Central memory CD8-positive, alpha-beta T cell (primary cell): ENCODE data around the gene ADAM19.

Experiments
- ATAC-seq: fragments of 150-1000 bp; cut with Tn5 transposase; replicated peaks from 2 replicates; pipeline ENCODE4 v1.10.0; 2022; ENCODE audit warnings: mild to moderate bottlenecking, moderate FRiP score, moderate number of reproducible peaks; ENCODE audit not compliant: poor library complexity, severe bottlenecking; ENCODE audit errors: extremely low read depth
- DNase-seq, 2 donors: peaks; one replicate each; pipeline ENCODE4 v3.0.0; 2021; ENCODE audit warnings: low spot score in 2 of 2
- H3K27ac Mint-ChIP-seq: one replicate; pipeline ENCODE4 v1.8.0; 2022; ENCODE audit warnings: low read depth, mild to moderate bottlenecking, moderate library complexity, mixed read lengths
- H3K27me3 Mint-ChIP-seq: one replicate; pipeline ENCODE4 v1.8.0; 2022; ENCODE audit warnings: mixed read lengths
- H3K36me3 Mint-ChIP-seq: one replicate; pipeline ENCODE4 v1.8.0; 2022; ENCODE audit warnings: mild to moderate bottlenecking, moderate library complexity, mixed read lengths; ENCODE audit not compliant: insufficient read depth
- H3K4me1 Mint-ChIP-seq: one replicate; pipeline ENCODE4 v1.8.0; 2022; ENCODE audit warnings: mixed read lengths
- H3K4me3 Mint-ChIP-seq: one replicate; pipeline ENCODE4 v1.8.0; 2022; ENCODE audit warnings: mild to moderate bottlenecking, moderate library complexity, mixed read lengths
- H3K9me3 Mint-ChIP-seq: one replicate; pipeline ENCODE4 v1.8.0; 2022; ENCODE audit warnings: mixed read lengths

The ADAM19 gene

GRCh38 chr5:157607371-157608161, 32.0 kb upstream of the ADAM19 start:
- ATAC-seq (peak; percentile 65), DNase-seq (peak in 1 of 2 donors; percentile 27)
- Mint-ChIP-seq H3K4me3 (peak overlapping the region; percentile 31), H3K27me3 (no peaks in the 10 kb centered on the region), H3K9me3 (no peaks in the 10 kb centered on the region), H3K27ac (peak overlapping the region; percentile 78), H3K4me1 (peaks cover 39% of the 10 kb centered on the region), H3K36me3 (peaks cover 3% of the 10 kb centered on the region)

GRCh38 chr5:157606046-157606445, 30.5 kb upstream of the ADAM19 start:
- Mint-ChIP-seq H3K27ac (no peak overlapping the region), H3K9me3 (no peaks in the 10 kb centered on the region), H3K4me3 (no peak overlapping the region), H3K36me3 (peaks cover 3% of the 10 kb centered on the region), H3K27me3 (no peaks in the 10 kb centered on the region), H3K4me1 (peaks cover 40% of the 10 kb centered on the region)
- DNase-seq (no peak), ATAC-seq (no peak)

- Mint-ChIP-seq H3K4me1 (peaks cover 32% of the 10 kb centered on the region), H3K36me3 (peaks cover 3% of the 10 kb centered on the region), H3K27ac (peak overlapping the region; percentile 78), H3K4me3 (peak overlapping the region; percentile 56), H3K9me3 (no peaks in the 10 kb centered on the region), H3K27me3 (no peaks in the 10 kb centered on the region)
- DNase-seq (peak in 1 of 2 donors; percentile 22), ATAC-seq (peak; percentile 82)
These were observed 28.0 kb upstream of the ADAM19 start for GRCh38 chr5:157603333-157604190.

DNA sequence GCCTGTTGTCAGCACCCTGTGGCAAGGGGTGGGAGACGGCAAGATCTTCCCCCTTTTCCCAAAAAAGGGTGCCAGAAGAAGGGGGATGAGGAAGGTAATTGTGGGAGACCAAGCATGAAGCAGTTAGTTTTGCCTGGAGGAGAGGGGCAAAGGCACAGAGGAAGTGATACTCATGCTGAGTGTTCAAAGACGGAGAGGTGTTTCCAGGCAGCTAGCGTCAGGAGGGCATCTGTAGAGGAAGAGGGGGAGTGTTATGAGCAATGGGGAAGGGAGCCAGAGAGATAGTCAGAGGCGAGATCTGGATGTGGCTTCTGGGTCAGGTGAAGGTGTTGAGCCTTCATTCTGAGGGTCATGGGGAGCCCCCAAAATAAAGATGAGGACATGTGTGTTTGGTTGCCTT, 26.9 kb upstream of the ADAM19 start:
- ATAC-seq (no peak), DNase-seq (no peak)
- no peaks in the 10 kb centered on the region for H3K9me3 Mint-ChIP-seq
- H3K36me3 Mint-ChIP-seq, result peaks cover 3% of the 10 kb centered on the region
- H3K4me3 Mint-ChIP-seq, result peak overlapping the region; percentile 5
- H3K4me1 Mint-ChIP-seq, result peaks cover 26% of the 10 kb centered on the region
- peak overlapping the region; percentile 47 for H3K27ac Mint-ChIP-seq
- H3K27me3 Mint-ChIP-seq, result no peaks in the 10 kb centered on the region

- H3K36me3 Mint-ChIP-seq, result peaks cover 3% of the 10 kb centered on the region
- H3K4me3 Mint-ChIP-seq, result no peak overlapping the region
- H3K27me3 Mint-ChIP-seq, result no peaks in the 10 kb centered on the region
- peaks cover 44% of the 10 kb centered on the region for H3K4me1 Mint-ChIP-seq
- no peaks in the 10 kb centered on the region for H3K9me3 Mint-ChIP-seq
- DNase-seq (no peak), ATAC-seq (no peak)
- no peak overlapping the region for H3K27ac Mint-ChIP-seq
These were observed 24.7 kb upstream of the ADAM19 start for GRCh38 chr5:157600252-157600651.

GRCh38 chr5:157599565-157599964, 24.0 kb upstream of the ADAM19 start:
- Mint-ChIP-seq H3K27ac (no peak overlapping the region), H3K9me3 (no peaks in the 10 kb centered on the region), H3K4me3 (no peak overlapping the region), H3K4me1 (peaks cover 51% of the 10 kb centered on the region), H3K27me3 (no peaks in the 10 kb centered on the region), H3K36me3 (peaks cover 3% of the 10 kb centered on the region)
- DNase-seq, result no peak
- no peak for ATAC-seq

DNA sequence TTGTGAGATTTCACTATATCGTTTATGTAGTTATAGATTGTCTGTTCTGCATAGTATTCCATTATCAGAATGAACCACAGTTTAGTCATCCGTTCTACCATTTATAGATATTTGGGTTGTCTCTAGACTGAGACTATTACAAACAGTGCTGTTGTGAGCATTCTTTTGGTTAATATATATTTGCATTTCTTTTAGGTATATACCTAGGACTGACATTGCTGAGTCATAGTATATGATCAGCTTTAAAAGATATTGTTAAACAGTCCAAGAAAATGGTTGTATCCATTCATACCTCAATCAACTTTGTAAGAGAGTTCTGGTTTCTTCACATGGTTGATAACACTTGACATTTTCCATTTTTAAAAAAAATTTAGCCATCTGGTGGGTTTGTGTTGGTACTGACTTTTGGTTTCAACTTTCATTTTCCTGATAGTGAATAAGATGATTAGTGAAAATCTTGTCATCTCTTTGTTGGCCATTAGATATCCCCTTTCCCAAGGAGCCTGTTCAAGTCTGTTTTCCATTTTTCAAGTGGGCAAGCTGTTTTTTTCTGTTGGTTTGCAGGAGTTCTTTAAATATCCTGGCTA, 22.9 kb upstream of the ADAM19 start:
- Mint-ChIP-seq H3K9me3 (no peaks in the 10 kb centered on the region), H3K4me1 (peaks cover 45% of the 10 kb centered on the region), H3K27me3 (no peaks in the 10 kb centered on the region), H3K4me3 (no peak overlapping the region), H3K36me3 (peaks cover 2% of the 10 kb centered on the region), H3K27ac (no peak overlapping the region)
- no peak for ATAC-seq
- DNase-seq, result no peak

- peaks cover 40% of the 10 kb centered on the region for H3K4me1 Mint-ChIP-seq
- H3K9me3 Mint-ChIP-seq, result no peaks in the 10 kb centered on the region
- DNase-seq (no peak), ATAC-seq (no peak)
- H3K36me3 Mint-ChIP-seq, result no peaks in the 10 kb centered on the region
- H3K4me3 Mint-ChIP-seq, result no peak overlapping the region
- no peaks in the 10 kb centered on the region for H3K27me3 Mint-ChIP-seq
- H3K27ac Mint-ChIP-seq, result peak overlapping the region; percentile 6
These were observed 21.7 kb upstream of the ADAM19 start for GRCh38 chr5:157597277-157597676.

- ATAC-seq (peak; percentile 66), DNase-seq (no peak)
- Mint-ChIP-seq H3K4me3 (peak overlapping the region; percentile 14), H3K36me3 (no peaks in the 10 kb centered on the region), H3K9me3 (no peaks in the 10 kb centered on the region), H3K4me1 (peaks cover 46% of the 10 kb centered on the region), H3K27me3 (no peaks in the 10 kb centered on the region), H3K27ac (no peak overlapping the region)
These were observed 20.9 kb upstream of the ADAM19 start for GRCh38 chr5:157596487-157596886.

DNA sequence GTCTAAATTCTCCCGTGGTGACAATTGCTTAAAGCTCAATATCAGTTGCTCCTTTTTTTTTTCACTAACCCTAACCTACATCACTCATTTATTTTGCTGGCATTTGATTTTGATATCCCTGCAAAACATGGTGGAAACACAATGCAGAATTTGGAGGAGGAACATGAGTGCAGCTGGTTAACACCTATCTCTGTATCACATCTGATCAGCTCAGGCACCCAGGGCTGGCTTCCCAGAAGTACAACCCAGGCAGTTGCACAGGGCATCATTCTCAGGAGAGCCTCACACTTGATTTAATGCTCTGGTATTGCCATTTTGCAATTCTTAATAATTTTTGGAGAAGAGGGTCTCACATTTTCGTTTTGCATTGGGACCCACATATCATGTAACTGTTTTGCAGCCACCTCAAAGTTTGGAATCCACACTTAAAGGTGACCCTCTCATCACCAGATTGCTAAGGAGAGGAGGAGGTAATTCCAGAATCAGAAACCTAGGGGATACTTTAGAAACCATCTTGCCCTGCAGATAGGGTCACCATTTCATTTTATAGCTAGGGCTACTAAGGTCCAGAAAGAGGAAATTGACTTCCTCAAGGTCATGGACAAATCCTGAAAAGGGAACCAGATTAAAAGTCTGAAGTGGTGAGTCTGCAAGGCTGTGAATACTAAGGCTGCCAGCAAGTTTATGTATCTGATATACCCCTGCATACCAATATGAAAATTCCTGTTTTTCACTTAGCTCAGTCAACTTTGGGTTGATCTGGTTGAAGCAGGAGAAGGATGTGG, 19.3 kb upstream of the ADAM19 start:
- Mint-ChIP-seq H3K9me3 (no peaks in the 10 kb centered on the region), H3K4me1 (peaks cover 46% of the 10 kb centered on the region), H3K27me3 (no peaks in the 10 kb centered on the region), H3K36me3 (no peaks in the 10 kb centered on the region), H3K27ac (no peak overlapping the region), H3K4me3 (no peak overlapping the region)
- no peak for DNase-seq
- ATAC-seq, result no peak

DNA sequence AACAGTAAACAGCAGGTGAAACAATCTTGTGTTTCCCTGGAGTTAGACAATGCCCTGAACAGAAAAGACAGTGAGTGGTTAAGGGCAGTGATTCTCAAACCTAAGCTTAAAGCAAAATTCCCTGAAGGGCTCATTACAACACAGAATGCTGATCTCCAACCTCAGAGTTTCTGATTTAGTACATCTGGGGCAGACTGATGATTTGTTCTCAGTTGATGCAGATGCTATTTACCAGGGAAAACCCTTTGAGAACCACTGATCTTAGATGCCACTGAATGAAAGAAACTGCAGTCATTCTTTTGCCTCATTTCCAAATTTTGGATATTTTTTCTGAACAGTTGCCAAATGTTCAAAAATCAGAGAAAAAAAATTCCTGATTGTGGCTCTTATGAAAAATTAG, 18.7 kb upstream of the ADAM19 start:
- Mint-ChIP-seq H3K27ac (no peak overlapping the region), H3K36me3 (no peaks in the 10 kb centered on the region), H3K27me3 (no peaks in the 10 kb centered on the region), H3K4me3 (no peak overlapping the region), H3K9me3 (no peaks in the 10 kb centered on the region), H3K4me1 (peaks cover 46% of the 10 kb centered on the region)
- ATAC-seq (no peak), DNase-seq (no peak)
